HepG2 (cell line): ENCODE results near the gene HIPK2. TPM values are rescaled to one million over a fixed set of nuclear protein-coding genes. Genes with fewer than 3 reads are reported as not detected.

Experiments used
- ATAC-seq: fragments of 200-7000 bp; cut with Tn5 transposase; 3 replicates; pipeline ENCODE4 v1.9.1; 2020; ENCODE audit warnings: mild to moderate bottlenecking, moderate library complexity
- BruUV-seq: library from RNA; stranded (reverse); fragments of 400-500 nt; replicated peaks from 2 replicates; lab custom pipeline; 2021; lab: Mats Ljungman, UMichigan
- CTCF ChIA-PET: fragments of 300-600 bp; formaldehyde crosslinking; extraction: SDS; loops from one replicate; lab custom pipeline; 2021; ENCODE audit warnings: low total read pairs, inconsistent platforms, low intra/inter-chr PET ratio; lab: Yijun Ruan, JAX
- POLR2A ChIA-PET: fragments of 350-600 bp; sonication (Branson Sonifier 250); formaldehyde crosslinking; loops from one replicate; lab custom pipeline; 2020; ENCODE audit warnings: antibody characterized with exemption, inconsistent platforms; lab: Yijun Ruan, JAX
- DNase-seq: peaks from one replicate; pipeline ENCODE4 v3.0.0-alpha.2; 2015; ENCODE audit warnings: low spot score
- FAIRE-seq: peaks from 3 replicates; lab custom pipeline; 2011; peaks lifted over from hg19 to GRCh38; lab: Jason Lieb, UNC
- H2AFZ ChIP-seq: one replicate; pipeline ENCODE4 v1.6.1; 2011; ENCODE audit warnings: low read length, inconsistent platforms
- H3K27ac ChIP-seq: fragments of 300-600 bp; 3 replicates; pipeline ENCODE4 v1.8.0; 2011; ENCODE audit warnings: mixed run types, mild to moderate bottlenecking, mixed read lengths, low read length, inconsistent platforms; ENCODE audit not compliant: insufficient read depth; ENCODE audit errors: extremely low read length
- H3K27me3 ChIP-seq, 2 experiments: fragments of 200-600 bp in 1 of 2; 2 replicates in 1 of 2; 3 replicates in 1 of 2; pipeline versions ENCODE4 v1.6.0 to v1.8.0; 2011; ENCODE audit warnings: low read length in 2 of 2, mild to moderate bottlenecking in 2 of 2, moderate library complexity in 2 of 2, inconsistent platforms in 1 of 2; ENCODE audit not compliant: insufficient read depth in 2 of 2, control insufficient read depth in 1 of 2
- H3K36me3 ChIP-seq, 2 experiments: fragments of 200-600 bp in 1 of 2; replicated peaks in 1 of 2; 2 replicates in 1 of 2; 3 replicates in 1 of 2; pipeline versions ENCODE4 v1.5.1 to v1.8.0; 2011; ENCODE audit warnings: low read length in 2 of 2, inconsistent platforms in 1 of 2; ENCODE audit not compliant: insufficient read depth in 2 of 2, control insufficient read depth in 1 of 2
- H3K4me1 ChIP-seq: 2 replicates; pipeline ENCODE4 v1.5.1; 2012; ENCODE audit warnings: low read length, inconsistent platforms; ENCODE audit not compliant: insufficient read depth
- H3K4me2 ChIP-seq: 2 replicates; pipeline ENCODE4 v1.6.0; 2011; ENCODE audit warnings: low read depth, low read length, inconsistent platforms
- H3K4me3 ChIP-seq, 3 experiments: fragments of 200-600 bp in 1 of 3; sonication (generic), shearing (Covaris generic) in 1 of 3; replicated peaks in 1 of 3; 2 replicates each; pipeline ENCODE4 v1.5.1; 2011 to 2016; ENCODE audit warnings: low read length in 3 of 3, inconsistent platforms in 2 of 3, low read depth in 2 of 3, mild to moderate bottlenecking in 2 of 3, control low read depth in 1 of 3, mixed read lengths in 1 of 3; ENCODE audit not compliant: insufficient read depth in 1 of 3
- H3K79me2 ChIP-seq: one replicate; pipeline ENCODE4 v1.6.1; 2011; ENCODE audit warnings: low read length, inconsistent platforms; ENCODE audit not compliant: insufficient read depth
- H3K9ac ChIP-seq: 2 replicates; pipeline ENCODE4 v1.6.0; 2011; ENCODE audit warnings: mild to moderate bottlenecking, low read depth, low read length, inconsistent platforms; ENCODE audit not compliant: insufficient read depth
- H3K9me3 ChIP-seq: 2 replicates; pipeline ENCODE4 v1.5.1; 2012; ENCODE audit warnings: mild to moderate bottlenecking, low read length
- H4K20me1 ChIP-seq: 2 replicates; pipeline ENCODE4 v1.6.0; 2011; ENCODE audit warnings: inconsistent platforms, mild to moderate bottlenecking, low read length, moderate library complexity; ENCODE audit not compliant: insufficient read depth
- BRCA1 ChIP-seq: sonication (generic); formaldehyde crosslinking; IDR thresholded peaks from 2 replicates; pipeline ENCODE4 v1.4.0; 2020; ENCODE audit warnings: missing genetic modification reagents
- CBX1 ChIP-seq: IDR thresholded peaks from one replicate; pipeline ENCODE4 v1.6.1; 2016; ENCODE audit warnings: antibody characterized with exemption, low read depth
- IKZF1 ChIP-seq: fragments of 450-650 bp; IDR thresholded peaks from 2 replicates; pipeline ENCODE4 v1.7.1; 2016
- KDM2A ChIP-seq: sonication (generic); formaldehyde crosslinking; IDR thresholded peaks from 2 replicates; pipeline ENCODE4 v1.4.0; 2020; ENCODE audit warnings: low read depth, missing genetic modification reagents, borderline replicate concordance
- NFATC3 ChIP-seq: sonication (generic); formaldehyde crosslinking; IDR thresholded peaks from 2 replicates; pipeline ENCODE4 v1.5.1; 2020; ENCODE audit warnings: mild to moderate bottlenecking, missing genetic modification reagents
- NPAS2 ChIP-seq: sonication (generic); formaldehyde crosslinking; IDR thresholded peaks from 2 replicates; pipeline ENCODE4 v1.8.0; 2022; ENCODE audit warnings: mild to moderate bottlenecking, missing genetic modification reagents, borderline replicate concordance
- PAX8 ChIP-seq: sonication (generic); formaldehyde crosslinking; IDR thresholded peaks from 2 replicates; pipeline ENCODE4 v1.8.0; 2022; ENCODE audit warnings: mild to moderate bottlenecking, missing genetic modification reagents, borderline replicate concordance
- RFXAP ChIP-seq: sonication (generic); formaldehyde crosslinking; IDR thresholded peaks from 2 replicates; pipeline ENCODE4 v1.4.0; 2020; ENCODE audit warnings: missing genetic modification reagents, borderline replicate concordance
- SMARCC2 ChIP-seq: fragments of 450-650 bp; IDR thresholded peaks from 2 replicates; pipeline ENCODE4 v1.6.1; 2017; ENCODE audit warnings: antibody characterized with exemption, mild to moderate bottlenecking
- TARDBP ChIP-seq: sonication (generic); formaldehyde crosslinking; IDR thresholded peaks from 2 replicates; pipeline ENCODE4 v1.8.0; 2022; ENCODE audit warnings: mild to moderate bottlenecking, missing genetic modification reagents
- TCF7L2 ChIP-seq: IDR thresholded peaks from 2 replicates; pipeline ENCODE4 v1.6.1; 2011; ENCODE audit warnings: mild to moderate bottlenecking, low read depth, low read length, moderate library complexity
- ZMAT3 ChIP-seq: sonication (generic); formaldehyde crosslinking; conservative IDR thresholded peaks from 2 replicates; pipeline ENCODE4 v1.7.0; 2021; ENCODE audit warnings: missing genetic modification reagents
- ZNF17 ChIP-seq: sonication (generic); formaldehyde crosslinking; IDR thresholded peaks from 2 replicates; pipeline ENCODE4 v1.5.0; 2020; ENCODE audit warnings: mild to moderate bottlenecking, missing genetic modification reagents
- ZNF281 ChIP-seq: sonication (generic); formaldehyde crosslinking; IDR thresholded peaks from 2 replicates; pipeline ENCODE4 v1.4.0; 2020; ENCODE audit warnings: missing genetic modification reagents, borderline replicate concordance
- WGBS: methylation state at CpG from one replicate; pipeline ENCODE4 v1.1.6; 2017; ENCODE audit warnings: low lambda C conversion rate; 5-methylcytosine and 5-hydroxymethylcytosine counted together
- in situ Hi-C: cut with HindIII; loops from 2 replicates; pipeline ENCODE4 v1.10.0; 2017; ENCODE audit warnings: low pct_unique_long_range_greater_than_20kb; ENCODE audit not compliant: extremely low pct_ligation_motif_present
- intact Hi-C: fragments of 100-400 bp; cut with micrococcal nuclease; formaldehyde crosslinking; loops from one replicate; pipeline ENCODE4 v1.10.0; 2022; ENCODE audit not compliant: unreplicated experiment
- polyA plus RNA-seq, 8 experiments: library from polyadenylated mRNA; depleted of rRNA in 3 of 8; stranded (reverse) in 7 of 8; unstranded in 1 of 8; fragments of >200 nt; fragmentation: Illumina TruSeq in 4 of 8; extraction: Trizol in 4 of 8; gene quantifications; 2 replicates each; pipeline versions ENCODE4 v1.2.1 to v1.2.3, GENCODE V29; 2011 to 2016; ENCODE audit warnings: low read depth in 4 of 8, missing spikeins in 1 of 8, mixed read lengths in 1 of 8; ENCODE audit not compliant: insufficient read depth in 1 of 8
- total RNA-seq, 5 experiments: library from RNA; depleted of rRNA; stranded (reverse); fragments of >200 nt; fragmentation: Illumina TruSeq; extraction: Trizol; gene quantifications; 2 replicates each; pipeline ENCODE4 v1.2.3, GENCODE V29; 2016; ENCODE audit warnings: low read depth in 1 of 5
- TF ChIP-seq, protein P1 (sequence below): sonication (generic); formaldehyde crosslinking; IDR thresholded peaks from 2 replicates; pipeline ENCODE4 v1.4.0; 2020; ENCODE audit warnings: missing genetic modification reagents

Gene HIPK2
- total and polyA plus RNA-seq, 2 of the 13 experiments (the other 11 are each of a cell fraction or from before 2014, with no cell fraction given) = 14.4 to 20.2 TPM

DNA sequence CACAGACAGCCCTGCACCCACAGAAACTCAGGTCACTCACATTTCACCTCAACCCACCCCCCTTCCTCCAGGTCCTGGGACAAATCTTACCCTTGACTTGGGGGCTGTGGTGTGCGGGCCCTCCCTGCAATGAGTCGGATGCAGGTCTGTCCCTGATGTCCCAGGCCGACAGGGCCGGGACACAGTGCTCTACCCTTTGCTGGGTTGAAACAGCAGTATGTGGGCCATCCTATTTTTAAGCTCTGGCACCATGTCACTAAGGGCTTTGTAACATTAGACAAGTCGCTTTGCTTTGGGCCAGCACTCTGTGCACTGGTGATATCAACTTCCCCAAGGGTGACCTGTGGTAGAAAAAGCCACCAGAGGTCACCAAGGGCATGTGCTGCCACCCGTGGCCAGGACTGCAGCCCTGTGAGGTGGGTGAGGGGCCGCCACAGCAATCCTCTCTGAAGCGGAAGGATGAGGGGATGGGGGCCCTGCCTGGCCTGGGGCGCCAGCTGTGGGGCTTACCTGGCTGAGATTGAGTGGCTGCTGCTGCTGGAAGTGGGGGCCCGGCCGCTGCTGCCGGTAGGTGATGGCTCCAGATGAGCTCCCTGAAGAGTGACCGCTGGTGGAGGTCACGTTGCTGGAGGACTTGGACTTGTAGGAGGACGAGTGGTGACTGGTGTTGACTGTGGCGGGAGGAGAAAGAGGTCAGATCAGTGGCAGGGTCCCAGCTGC, 203.0 kb downstream of the HIPK2 start:
- FAIRE-seq (no peak), DNase-seq (no peak), ATAC-seq (no peak; the same call in 2 of the 3 replicates)
- Histone ChIP-seq H3K4me2 (no peak overlapping the region), H3K4me3 (no peak overlapping the region), H3K4me1 (no peaks in the 10 kb centered on the region), H3K36me3 (peaks cover 17 to 45% of the 10 kb centered on the region in 2 experiments; a peak in 4 of 5 replicates), H3K27me3 (no peaks in the 10 kb centered on the region), H3K9ac (no peak overlapping the region), H4K20me1 (no peaks in the 10 kb centered on the region), H2AFZ (no peak overlapping the region), H3K9me3 (no peaks in the 10 kb centered on the region), H3K79me2 (no peaks in the 10 kb centered on the region), H3K27ac (no peak overlapping the region)
- 93% methylated on average over 14 of the region's 16 CpGs for WGBS
- POLR2A ChIA-PET = no interaction called here
- no TSS peak for BruUV-seq
- intact Hi-C loops (no loop called here), in situ Hi-C loops (no loop called here)
- TF ChIP-seq CBX1 = no peak
- no peak for TF ChIP-seq KDM2A
- no peak for TF ChIP-seq ZMAT3
- no peak for TF ChIP-seq RFXAP (CRISPR knock-in tag)
- no peak for TF ChIP-seq TCF7L2
- TF ChIP-seq TARDBP = no peak
- TF ChIP-seq NFATC3 (CRISPR knock-in tag) = no peak
- TF ChIP-seq ZNF17 = no peak
- no peak for TF ChIP-seq IKZF1
- no peak for TF ChIP-seq SMARCC2
- no peak for TF ChIP-seq BRCA1 (CRISPR knock-in tag)
- TF ChIP-seq, protein P1, sequence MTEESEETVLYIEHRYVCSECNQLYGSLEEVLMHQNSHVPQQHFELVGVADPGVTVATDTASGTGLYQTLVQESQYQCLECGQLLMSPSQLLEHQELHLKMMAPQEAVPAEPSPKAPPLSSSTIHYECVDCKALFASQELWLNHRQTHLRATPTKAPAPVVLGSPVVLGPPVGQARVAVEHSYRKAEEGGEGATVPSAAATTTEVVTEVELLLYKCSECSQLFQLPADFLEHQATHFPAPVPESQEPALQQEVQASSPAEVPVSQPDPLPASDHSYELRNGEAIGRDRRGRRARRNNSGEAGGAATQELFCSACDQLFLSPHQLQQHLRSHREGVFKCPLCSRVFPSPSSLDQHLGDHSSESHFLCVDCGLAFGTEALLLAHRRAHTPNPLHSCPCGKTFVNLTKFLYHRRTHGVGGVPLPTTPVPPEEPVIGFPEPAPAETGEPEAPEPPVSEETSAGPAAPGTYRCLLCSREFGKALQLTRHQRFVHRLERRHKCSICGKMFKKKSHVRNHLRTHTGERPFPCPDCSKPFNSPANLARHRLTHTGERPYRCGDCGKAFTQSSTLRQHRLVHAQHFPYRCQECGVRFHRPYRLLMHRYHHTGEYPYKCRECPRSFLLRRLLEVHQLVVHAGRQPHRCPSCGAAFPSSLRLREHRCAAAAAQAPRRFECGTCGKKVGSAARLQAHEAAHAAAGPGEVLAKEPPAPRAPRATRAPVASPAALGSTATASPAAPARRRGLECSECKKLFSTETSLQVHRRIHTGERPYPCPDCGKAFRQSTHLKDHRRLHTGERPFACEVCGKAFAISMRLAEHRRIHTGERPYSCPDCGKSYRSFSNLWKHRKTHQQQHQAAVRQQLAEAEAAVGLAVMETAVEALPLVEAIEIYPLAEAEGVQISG (CRISPR knock-in tag) = no peak
- TF ChIP-seq ZNF281 = no peak
- no peak for TF ChIP-seq NPAS2 (CRISPR knock-in tag)
- no peak for TF ChIP-seq PAX8 (CRISPR knock-in tag)
- CTCF ChIA-PET = no interaction called here
